Gastroesophageal sphincter (tissue), 3 donors: ENCODE measurements around the gene PPP1R14C.

Experiments
- CTCF ChIP-seq, 4 experiments: fragments of 200-600 bp in 2 of 4; fragments of 450-650 bp in 2 of 4; sonication (generic) in 1 of 4; IDR thresholded peaks; one replicate each; pipeline ENCODE4 v1.5.1; 2017 to 2019; ENCODE audit warnings: antibody characterized with exemption in 4 of 4, mild to moderate bottlenecking in 2 of 4, moderate library complexity in 2 of 4
- POLR2A ChIP-seq, 2 donors: fragments of 450-650 bp; IDR thresholded peaks; one replicate each; pipeline ENCODE4 v1.6.1; 2017; ENCODE audit warnings: antibody characterized with exemption in 2 of 2, mild to moderate bottlenecking in 2 of 2, moderate library complexity in 1 of 2

- TF ChIP-seq CTCF (IDR thresholded peaks at IDR 0.05) (no peak), POLR2A (IDR thresholded peaks at IDR 0.05) (no peak)
Observed at GRCh38 chr6:150142670-150143515, at the start of gene PPP1R14C.
